ENCODE data around the gene CEP120.

CEP120 gene

GRCh38 chr5:123422433-123423277, 548 bp downstream of the CEP120 start:
- H4K91ac ChIP-seq (ENCODE audit: low read length), result peak overlapping the region; percentile 45
- peak overlapping the region; percentile 39 for H4K8ac ChIP-seq (ENCODE audit: low read length)
- H3K14ac ChIP-seq (ENCODE audit: low read length in 2 of 2), result peak overlapping the region in 1 of 2 experiments; percentile 94
- H3K4me2 ChIP-seq (ENCODE audit: low read length, poor library complexity, severe bottlenecking), result peak overlapping the region; percentile 58
- no peaks in the 10 kb centered on the region for H3K27me3 ChIP-seq (ENCODE audit: control insufficient read depth in 1 of 2, insufficient read depth in 1 of 2, low read length in 2 of 2)
- peak overlapping the region; percentile 96 for H3K9ac ChIP-seq (ENCODE audit: low read length)
- H3K27ac ChIP-seq (ENCODE audit: low read length, poor library complexity, severe bottlenecking), result peak overlapping the region; percentile 59
- H3K4me1 ChIP-seq (ENCODE audit: control insufficient read depth, insufficient read depth, low read depth, low read length), result no peaks in the 10 kb centered on the region
- H2BK120ac ChIP-seq (ENCODE audit: low read depth, low read length), result no peak overlapping the region
- H3K18ac ChIP-seq (ENCODE audit: low read depth in 1 of 2, low read length in 2 of 2), result peak overlapping the region; percentile 40 to 95
- DNase-seq, result peak; percentile 46
- peak overlapping the region in 1 of 2 experiments; percentile 42 for H2BK12ac ChIP-seq (ENCODE audit: low read length in 2 of 2)
- peaks cover 12% of the 10 kb centered on the region for H3K79me1 ChIP-seq (replicated peaks; ENCODE audit: low read length, poor library complexity, severe bottlenecking)
- peak overlapping the region; percentile 99 for H2AFZ ChIP-seq (ENCODE audit: low read depth, low read length)
- under 1% methylated on average over 45 of the region's 45 CpGs for WGBS
- H3K9me3 ChIP-seq (ENCODE audit: control insufficient read depth, low read length), result no peaks in the 10 kb centered on the region
- no peak overlapping the region for H2BK15ac ChIP-seq (ENCODE audit: low read depth, poor library complexity, severe bottlenecking)
- no peak overlapping the region for H2BK5ac ChIP-seq (ENCODE audit: low read depth, low read length, poor library complexity, severe bottlenecking)
- peak overlapping the region in 1 of 2 experiments; percentile 96 for H3K23ac ChIP-seq (ENCODE audit: low read length in 2 of 2)
- H3K36me3 ChIP-seq (ENCODE audit: control insufficient read depth in 1 of 2, insufficient read depth in 2 of 2, low read depth in 1 of 2, low read length in 2 of 2), result peaks cover 0 to 8% of the 10 kb centered on the region in 2 experiments
- H3K4ac ChIP-seq (ENCODE audit: low read depth in 1 of 2, low read length in 2 of 2), result peak overlapping the region in 1 of 2 experiments; percentile 95
- H2AK5ac ChIP-seq (ENCODE audit: low read length, severe bottlenecking), result no peak overlapping the region
- H3K4me3 ChIP-seq (ENCODE audit: insufficient read depth in 1 of 2, low read depth in 1 of 2, low read length in 2 of 2), result peak overlapping the region; percentile 86 to 97

- 7% methylated on average over 2 of the region's 2 CpGs for WGBS
- no peaks in the 10 kb centered on the region for H3K4me1 ChIP-seq (ENCODE audit: control insufficient read depth, insufficient read depth, low read depth, low read length)
- peak overlapping the region in 1 of 2 experiments; percentile 25 for H3K23ac ChIP-seq (ENCODE audit: low read length in 2 of 2)
- H2AFZ ChIP-seq (ENCODE audit: low read depth, low read length), result no peak overlapping the region
- no peak overlapping the region for H2BK120ac ChIP-seq (ENCODE audit: low read depth, low read length)
- peaks cover 0 to 15% of the 10 kb centered on the region in 2 experiments for H3K36me3 ChIP-seq (ENCODE audit: control insufficient read depth in 1 of 2, insufficient read depth in 2 of 2, low read depth in 1 of 2, low read length in 2 of 2)
- peaks cover 12% of the 10 kb centered on the region for H3K79me1 ChIP-seq (replicated peaks; ENCODE audit: low read length, poor library complexity, severe bottlenecking)
- peak overlapping the region in 1 of 2 experiments; percentile 97 for H3K4me3 ChIP-seq (ENCODE audit: insufficient read depth in 1 of 2, low read depth in 1 of 2, low read length in 2 of 2)
- no peak overlapping the region for H2AK5ac ChIP-seq (ENCODE audit: low read length, severe bottlenecking)
- no peak overlapping the region for H3K27ac ChIP-seq (ENCODE audit: low read length, poor library complexity, severe bottlenecking)
- peak overlapping the region; percentile 96 for H3K9ac ChIP-seq (ENCODE audit: low read length)
- H4K8ac ChIP-seq (ENCODE audit: low read length), result no peak overlapping the region
- DNase-seq, result peak; percentile 12
- no peak overlapping the region for H2BK5ac ChIP-seq (ENCODE audit: low read depth, low read length, poor library complexity, severe bottlenecking)
- H2BK12ac ChIP-seq (ENCODE audit: low read length in 2 of 2), result no peak overlapping the region
- no peak overlapping the region for H3K4ac ChIP-seq (ENCODE audit: low read depth in 1 of 2, low read length in 2 of 2)
- no peak overlapping the region for H3K14ac ChIP-seq (ENCODE audit: low read length in 2 of 2)
- no peaks in the 10 kb centered on the region for H3K9me3 ChIP-seq (ENCODE audit: control insufficient read depth, low read length)
- H3K18ac ChIP-seq (ENCODE audit: low read depth in 1 of 2, low read length in 2 of 2), result no peak overlapping the region
- no peak overlapping the region for H4K91ac ChIP-seq (ENCODE audit: low read length)
- H3K4me2 ChIP-seq (ENCODE audit: low read length, poor library complexity, severe bottlenecking), result peak overlapping the region; percentile 58
- H3K27me3 ChIP-seq (ENCODE audit: control insufficient read depth in 1 of 2, insufficient read depth in 1 of 2, low read length in 2 of 2), result no peaks in the 10 kb centered on the region
- no peak overlapping the region for H2BK15ac ChIP-seq (ENCODE audit: low read depth, poor library complexity, severe bottlenecking)
Observed at GRCh38 chr5:123421773-123422172, 1.4 kb downstream of the CEP120 start.

GRCh38 chr5:123414974-123415373, 8.2 kb downstream of the CEP120 start:
- Histone ChIP-seq H3K18ac (ENCODE audit: low read depth in 1 of 2, low read length in 2 of 2) (no peak overlapping the region), H3K36me3 (ENCODE audit: control insufficient read depth in 1 of 2, insufficient read depth in 2 of 2, low read depth in 1 of 2, low read length in 2 of 2) (peaks cover 0 to 62% of the 10 kb centered on the region in 2 experiments), H3K79me1 (replicated peaks; ENCODE audit: low read length, poor library complexity, severe bottlenecking) (peaks cover 13% of the 10 kb centered on the region), H3K9ac (ENCODE audit: low read length) (no peak overlapping the region), H3K9me3 (ENCODE audit: control insufficient read depth, low read length) (no peaks in the 10 kb centered on the region), H2BK120ac (ENCODE audit: low read depth, low read length) (no peak overlapping the region), H2BK12ac (ENCODE audit: low read length in 2 of 2) (no peak overlapping the region), H3K27ac (ENCODE audit: low read length, poor library complexity, severe bottlenecking) (no peak overlapping the region), H2AFZ (ENCODE audit: low read depth, low read length) (no peak overlapping the region), H3K4me1 (ENCODE audit: control insufficient read depth, insufficient read depth, low read depth, low read length) (no peaks in the 10 kb centered on the region), H3K23ac (ENCODE audit: low read length in 2 of 2) (no peak overlapping the region), H3K14ac (ENCODE audit: low read length in 2 of 2) (no peak overlapping the region), H3K4me2 (ENCODE audit: low read length, poor library complexity, severe bottlenecking) (no peak overlapping the region), H2BK5ac (ENCODE audit: low read depth, low read length, poor library complexity, severe bottlenecking) (no peak overlapping the region), H2BK15ac (ENCODE audit: low read depth, poor library complexity, severe bottlenecking) (no peak overlapping the region), H2AK5ac (ENCODE audit: low read length, severe bottlenecking) (no peak overlapping the region), H4K8ac (ENCODE audit: low read length) (no peak overlapping the region), H3K4me3 (ENCODE audit: insufficient read depth in 1 of 2, low read depth in 1 of 2, low read length in 2 of 2) (no peak overlapping the region), H4K91ac (ENCODE audit: low read length) (no peak overlapping the region), H3K4ac (ENCODE audit: low read depth in 1 of 2, low read length in 2 of 2) (no peak overlapping the region), H3K27me3 (ENCODE audit: control insufficient read depth in 1 of 2, insufficient read depth in 1 of 2, low read length in 2 of 2) (no peaks in the 10 kb centered on the region)
- DNase-seq, result no peak

GRCh38 chr5:123412206-123412605, 11.0 kb downstream of the CEP120 start:
- Histone ChIP-seq H4K8ac (ENCODE audit: low read length) (no peak overlapping the region), H3K14ac (ENCODE audit: low read length in 2 of 2) (no peak overlapping the region), H3K27me3 (ENCODE audit: control insufficient read depth in 1 of 2, insufficient read depth in 1 of 2, low read length in 2 of 2) (no peaks in the 10 kb centered on the region), H3K4ac (ENCODE audit: low read depth in 1 of 2, low read length in 2 of 2) (no peak overlapping the region), H2BK12ac (ENCODE audit: low read length in 2 of 2) (no peak overlapping the region), H3K36me3 (ENCODE audit: control insufficient read depth in 1 of 2, insufficient read depth in 2 of 2, low read depth in 1 of 2, low read length in 2 of 2) (peaks cover 0 to 61% of the 10 kb centered on the region in 2 experiments), H2BK120ac (ENCODE audit: low read depth, low read length) (no peak overlapping the region), H3K4me1 (ENCODE audit: control insufficient read depth, insufficient read depth, low read depth, low read length) (no peaks in the 10 kb centered on the region), H3K18ac (ENCODE audit: low read depth in 1 of 2, low read length in 2 of 2) (no peak overlapping the region), H2BK5ac (ENCODE audit: low read depth, low read length, poor library complexity, severe bottlenecking) (no peak overlapping the region), H3K23ac (ENCODE audit: low read length in 2 of 2) (no peak overlapping the region), H3K4me2 (ENCODE audit: low read length, poor library complexity, severe bottlenecking) (no peak overlapping the region), H2BK15ac (ENCODE audit: low read depth, poor library complexity, severe bottlenecking) (no peak overlapping the region), H3K9ac (ENCODE audit: low read length) (no peak overlapping the region), H3K4me3 (ENCODE audit: insufficient read depth in 1 of 2, low read depth in 1 of 2, low read length in 2 of 2) (no peak overlapping the region), H3K9me3 (ENCODE audit: control insufficient read depth, low read length) (no peaks in the 10 kb centered on the region), H2AK5ac (ENCODE audit: low read length, severe bottlenecking) (no peak overlapping the region), H3K27ac (ENCODE audit: low read length, poor library complexity, severe bottlenecking) (no peak overlapping the region), H3K79me1 (replicated peaks; ENCODE audit: low read length, poor library complexity, severe bottlenecking) (peaks cover 8% of the 10 kb centered on the region), H4K91ac (ENCODE audit: low read length) (no peak overlapping the region), H2AFZ (ENCODE audit: low read depth, low read length) (no peak overlapping the region)
- no peak for DNase-seq
- WGBS, result 94% methylated on average over 2 of the region's 3 CpGs

Data from mesenchymal stem cell (in vitro differentiated cells and primary cell).